ENCODE results near the gene SYT1. TPM values are rescaled to one million over a fixed set of nuclear protein-coding genes. Genes with fewer than 3 reads are reported as not detected.

The SYT1 gene
- total RNA-seq, 2 experiments from 2014 or later = not detected

DNA sequence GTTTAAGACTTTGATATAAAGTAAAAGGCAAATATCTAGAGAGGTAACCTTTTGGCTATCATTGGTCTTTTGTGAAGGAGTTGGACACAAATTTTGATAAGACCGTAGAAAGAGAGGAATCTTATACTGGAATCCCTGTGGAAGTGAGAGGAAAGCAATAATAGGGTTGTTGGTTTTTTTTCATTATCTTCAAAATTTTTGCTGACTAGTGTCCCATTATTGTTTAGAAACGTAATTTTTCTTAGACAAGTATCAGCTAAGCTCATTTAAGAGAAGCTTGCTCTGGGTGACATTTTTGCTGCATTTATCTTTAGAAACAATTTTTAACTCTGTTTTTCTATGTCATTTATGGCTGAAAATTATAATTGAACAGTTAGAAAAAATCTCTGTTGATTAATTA, 300.3 kb downstream of the SYT1 start:
- Mint-ChIP-seq H3K27me3 (no peaks in the 10 kb centered on the region), H3K36me3 (ENCODE audit: low read depth) (no peaks in the 10 kb centered on the region), H3K4me3 (no peak overlapping the region), H3K27ac (no peak overlapping the region), H3K4me1 (ENCODE audit: low read depth) (no peaks in the 10 kb centered on the region), H3K9me3 (peaks cover 6% of the 10 kb centered on the region)
- ChIA-PET POLR2A (no interaction called here), CTCF (no interaction called here)
- DNase-seq (no peak), ATAC-seq (ENCODE audit: poor library complexity) (no peak)
- H3K27me3 ChIP-seq (ENCODE audit: control insufficient read depth in 1 of 2, insufficient read depth in 2 of 2, low read length in 2 of 2) = no peaks in the 10 kb centered on the region
- H3K36me3 ChIP-seq (ENCODE audit: insufficient read depth, low read length) = no peaks in the 10 kb centered on the region
- intact Hi-C loops (cut with DNase I, micrococcal nuclease) = no loop called here
- H3K4me1 ChIP-seq (ENCODE audit: insufficient read depth, low read length) = no peaks in the 10 kb centered on the region
- H3K27ac ChIP-seq (ENCODE audit: low read depth in 1 of 2, low read length in 2 of 2) = no peak overlapping the region
- no peak for TF ChIP-seq CTCF (IDR thresholded peaks at IDR 0.05)
- H3K4me3 ChIP-seq (ENCODE audit: low read length) = no peak overlapping the region
- no peaks in the 10 kb centered on the region for H3K9me3 ChIP-seq (ENCODE audit: control insufficient read depth in 1 of 2, insufficient read depth in 1 of 2, low read length in 2 of 2)

DNA sequence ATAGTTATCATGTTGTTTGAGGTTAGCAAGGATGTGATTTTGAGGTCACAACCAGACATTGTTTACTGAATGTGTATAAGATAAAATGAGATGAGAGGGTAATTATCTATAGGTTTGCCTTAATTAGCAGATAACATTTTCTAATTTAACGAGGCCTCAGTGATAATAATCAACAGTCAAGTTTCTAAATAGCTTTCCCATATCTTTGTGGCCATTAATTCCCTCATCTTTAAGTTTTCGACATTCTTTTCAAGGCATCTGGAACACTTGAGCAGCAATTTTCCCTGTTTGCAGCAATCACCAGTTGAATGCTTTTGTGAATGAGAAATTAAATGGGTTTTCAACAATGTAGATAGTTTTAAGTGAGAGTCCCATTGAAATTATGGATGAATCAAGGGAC, 304.1 kb downstream of the SYT1 start:
- no peak for DNase-seq
- peaks cover 8% of the 10 kb centered on the region for H3K9me3 Mint-ChIP-seq
- no peaks in the 10 kb centered on the region for H3K4me1 Mint-ChIP-seq (ENCODE audit: low read depth)
- intact Hi-C loops (cut with DNase I, micrococcal nuclease) = no loop called here
- H3K4me3 Mint-ChIP-seq = no peak overlapping the region
- TF ChIP-seq CTCF (IDR thresholded peaks at IDR 0.05) = no peak
- POLR2A ChIA-PET = no interaction called here
- H3K27ac Mint-ChIP-seq = no peak overlapping the region
- Histone ChIP-seq H3K36me3 (ENCODE audit: insufficient read depth, low read length) (no peaks in the 10 kb centered on the region), H3K4me1 (ENCODE audit: insufficient read depth, low read length) (no peaks in the 10 kb centered on the region), H3K9me3 (ENCODE audit: control insufficient read depth in 1 of 2, insufficient read depth in 1 of 2, low read length in 2 of 2) (no peaks in the 10 kb centered on the region), H3K27me3 (ENCODE audit: control insufficient read depth in 1 of 2, insufficient read depth in 2 of 2, low read length in 2 of 2) (no peaks in the 10 kb centered on the region), H3K27ac (ENCODE audit: low read depth in 1 of 2, low read length in 2 of 2) (no peak overlapping the region), H3K4me3 (ENCODE audit: low read length) (no peak overlapping the region)
- H3K36me3 Mint-ChIP-seq (ENCODE audit: low read depth) = no peaks in the 10 kb centered on the region
- no peak for ATAC-seq (ENCODE audit: poor library complexity)
- CTCF ChIA-PET = no interaction called here
- H3K27me3 Mint-ChIP-seq = no peaks in the 10 kb centered on the region

GRCh38 chr12:79174626-79175025, 310.1 kb downstream of the SYT1 start:
- no peaks in the 10 kb centered on the region for H3K27me3 ChIP-seq (ENCODE audit: control insufficient read depth in 1 of 2, insufficient read depth in 2 of 2, low read length in 2 of 2)
- H3K9me3 ChIP-seq (ENCODE audit: control insufficient read depth in 1 of 2, insufficient read depth in 1 of 2, low read length in 2 of 2) = no peaks in the 10 kb centered on the region
- ChIA-PET POLR2A (no interaction called here), CTCF (no interaction called here)
- H3K36me3 ChIP-seq (ENCODE audit: insufficient read depth, low read length) = no peaks in the 10 kb centered on the region
- no peak for TF ChIP-seq CTCF (IDR thresholded peaks at IDR 0.05)
- Mint-ChIP-seq H3K4me3 (no peak overlapping the region), H3K27ac (no peak overlapping the region), H3K4me1 (ENCODE audit: low read depth) (no peaks in the 10 kb centered on the region), H3K27me3 (no peaks in the 10 kb centered on the region), H3K9me3 (peaks cover 10% of the 10 kb centered on the region), H3K36me3 (ENCODE audit: low read depth) (no peaks in the 10 kb centered on the region)
- no peak for DNase-seq
- intact Hi-C loops (cut with DNase I, micrococcal nuclease) = no loop called here
- H3K27ac ChIP-seq (ENCODE audit: low read depth in 1 of 2, low read length in 2 of 2) = no peak overlapping the region
- no peak for ATAC-seq (ENCODE audit: poor library complexity)
- no peak overlapping the region for H3K4me3 ChIP-seq (ENCODE audit: low read length)
- no peaks in the 10 kb centered on the region for H3K4me1 ChIP-seq (ENCODE audit: insufficient read depth, low read length)
